ENCODE results near the gene TJP2.

GRCh38 chr9:69322256-69322655, 148.2 kb downstream of the TJP2 start:
- TF ChIP-seq RAD21 (IDR thresholded peaks at IDR 0.05; ENCODE audit: low read length) (no peak), CTCF (conservative IDR thresholded peaks at IDR 0.05; ENCODE audit: low read depth, low read length) (no peak), POLR2A (IDR thresholded peaks at IDR 0.05; ENCODE audit: low read depth, low read length) (no peak), CEBPB (IDR thresholded peaks at IDR 0.05; ENCODE audit: low read depth, low read length) (no peak), RFX5 (IDR thresholded peaks at IDR 0.05; ENCODE audit: low read depth, low read length) (no peak), MAZ (IDR thresholded peaks at IDR 0.05; ENCODE audit: borderline replicate concordance, low read depth, low read length) (no peak), ELK1 (IDR thresholded peaks at IDR 0.05; ENCODE audit: borderline replicate concordance, low read depth, low read length) (no peak), CHD1 (IDR thresholded peaks at IDR 0.05; ENCODE audit: low read depth, low read length) (no peak), MAFK (IDR thresholded peaks at IDR 0.05; ENCODE audit: low read depth, low read length) (no peak), MXI1 (IDR thresholded peaks at IDR 0.05; ENCODE audit: borderline replicate concordance, low read depth, low read length) (no peak), RCOR1 (IDR thresholded peaks at IDR 0.05; ENCODE audit: insufficient replicate concordance, low read length) (no peak)
- TF ChIP-seq, protein P1, sequence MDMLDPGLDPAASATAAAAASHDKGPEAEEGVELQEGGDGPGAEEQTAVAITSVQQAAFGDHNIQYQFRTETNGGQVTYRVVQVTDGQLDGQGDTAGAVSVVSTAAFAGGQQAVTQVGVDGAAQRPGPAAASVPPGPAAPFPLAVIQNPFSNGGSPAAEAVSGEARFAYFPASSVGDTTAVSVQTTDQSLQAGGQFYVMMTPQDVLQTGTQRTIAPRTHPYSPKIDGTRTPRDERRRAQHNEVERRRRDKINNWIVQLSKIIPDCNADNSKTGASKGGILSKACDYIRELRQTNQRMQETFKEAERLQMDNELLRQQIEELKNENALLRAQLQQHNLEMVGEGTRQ (IDR thresholded peaks at IDR 0.05; ENCODE audit: low read depth, low read length), result no peak
